Right cardiac atrium (tissue), 5 donors: Measurements from ENCODE around the gene MUC3A. TPM values are rescaled to one million over a fixed set of nuclear protein-coding genes. Genes with fewer than 3 reads are reported as not detected.

Source experiments
- ATAC-seq, 2 donors: fragments of 200-7000 bp; cut with Tn5 transposase; one replicate each; pipeline versions ENCODE4 v1.8.0 to v1.9.1; 2020; ENCODE audit warnings: moderate library complexity in 2 of 2, mild to moderate bottlenecking in 1 of 2
- DNase-seq, 3 donors: peaks; one replicate each; pipeline ENCODE4 v3.0.0-alpha.2; 2020
- H3K27ac ChIP-seq: one replicate; pipeline ENCODE4 v1.5.1; 2013; ENCODE audit warnings: mild to moderate bottlenecking, low read length, control low read depth, moderate library complexity
- H3K27me3 ChIP-seq: one replicate; pipeline ENCODE4 v1.6.1; 2013; ENCODE audit not compliant: control insufficient read depth, insufficient read depth
- H3K4me1 ChIP-seq: one replicate; pipeline ENCODE4 v1.6.1; 2013; ENCODE audit warnings: low read length; ENCODE audit not compliant: control insufficient read depth, insufficient read depth
- H3K4me3 ChIP-seq: one replicate; pipeline ENCODE4 v1.5.1; 2013; ENCODE audit warnings: low read length, control low read depth
- H3K9me3 ChIP-seq: one replicate; pipeline ENCODE4 v1.6.1; 2013; ENCODE audit warnings: low read length; ENCODE audit not compliant: control insufficient read depth
- WGBS: extraction: QIAGEN DNeasy Blood & Tissue Kit; methylation state at CpG from one replicate; pipeline ENCODE4 v1.1.7; 2013; 5-methylcytosine and 5-hydroxymethylcytosine counted together
- intact Hi-C, 4 donors: fragments of 100-400 bp; cut with DNase I; formaldehyde crosslinking; loops; one replicate each; pipeline versions ENCODE4 v1.11.0 to v1.14.0; 2022 to 2023
- polyA plus RNA-seq: library from polyadenylated mRNA; stranded (reverse); fragments of 200-250 nt; gene quantifications from one replicate; pipeline ENCODE4 v1.2.3, GENCODE V29; 2013
- total RNA-seq, 4 donors: library from RNA; stranded (reverse); fragmentation: NEBNext Ultra II Directional; extraction: Animal tissue kit (Norgen Biotek cat#: 25700); gene quantifications; one replicate each; pipeline ENCODE4 v1.2.1, GENCODE V29; 2021
- donor health status: healthy with polysubstance abuse.
- donor health status: DM: no; HTN: yes; CAD: no.
- donor health status: DM: no; HTN: no; CAD: no.
- donor health status: DM: no; HTN: yes; CAD: no; lungs with severe emphysema.
- donor health status: DM: yes; HTN: yes; CAD: no.

The MUC3A gene
- total and polyA plus RNA-seq, 5 donors = 0.06 to 0.63 (median 0.14) TPM

GRCh38 chr7:100947792-100948191, 1.5 kb upstream of the MUC3A start:
- Histone ChIP-seq H3K27me3 (no peaks in the 10 kb centered on the region), H3K27ac (no peak overlapping the region), H3K4me3 (no peak overlapping the region), H3K9me3 (no peaks in the 10 kb centered on the region), H3K4me1 (no peaks in the 10 kb centered on the region)
- intact Hi-C loops = no loop called here
- no peak for DNase-seq
- ATAC-seq = no peak
- WGBS = 76% methylated on average over 5 of the region's 5 CpGs

- DNase-seq (no peak), ATAC-seq (no peak)
- intact Hi-C loops = no loop called here
- no peaks in the 10 kb centered on the region for H3K4me1 ChIP-seq
- no peak overlapping the region for H3K4me3 ChIP-seq
- 43% methylated on average over 15 of the region's 15 CpGs for WGBS
- H3K27ac ChIP-seq = no peak overlapping the region
- H3K9me3 ChIP-seq = no peaks in the 10 kb centered on the region
- H3K27me3 ChIP-seq = no peaks in the 10 kb centered on the region
Measured at GRCh38 chr7:100949933-100950443, 654 bp downstream of the MUC3A start.

- Histone ChIP-seq H3K4me3 (no peak overlapping the region), H3K27me3 (no peaks in the 10 kb centered on the region), H3K27ac (no peak overlapping the region), H3K9me3 (no peaks in the 10 kb centered on the region), H3K4me1 (no peaks in the 10 kb centered on the region)
- ATAC-seq (no peak), DNase-seq (no peak)
- WGBS = 21% methylated on average over 6 of the region's 6 CpGs
- intact Hi-C loops = no loop called here
Measured at GRCh38 chr7:100951172-100951571, 1.8 kb downstream of the MUC3A start.

GRCh38 chr7:100951888-100952560, 2.7 kb downstream of the MUC3A start:
- H3K27ac ChIP-seq = no peak overlapping the region
- no peaks in the 10 kb centered on the region for H3K27me3 ChIP-seq

GRCh38 chr7:100952641-100953040, 3.3 kb downstream of the MUC3A start:
- intact Hi-C loops = no loop called here
- Histone ChIP-seq H3K4me1 (no peaks in the 10 kb centered on the region), H3K27me3 (no peaks in the 10 kb centered on the region), H3K27ac (no peak overlapping the region), H3K9me3 (no peaks in the 10 kb centered on the region), H3K4me3 (no peak overlapping the region)
- ATAC-seq = no peak
- DNase-seq = no peak
- WGBS = 58% methylated on average over 2 of the region's 2 CpGs

More at GRCh38 chr7:100951888-100952560, 2.7 kb downstream of the MUC3A start:
- Histone ChIP-seq H3K9me3 (no peaks in the 10 kb centered on the region), H3K4me1 (no peaks in the 10 kb centered on the region), H3K4me3 (no peak overlapping the region)
- intact Hi-C loops = no loop called here
- WGBS = 71% methylated on average over 15 of the region's 15 CpGs
- DNase-seq (no peak), ATAC-seq (no peak)

- Histone ChIP-seq H3K27ac (no peak overlapping the region), H3K27me3 (no peaks in the 10 kb centered on the region), H3K9me3 (no peaks in the 10 kb centered on the region), H3K4me3 (no peak overlapping the region), H3K4me1 (no peaks in the 10 kb centered on the region)
- DNase-seq = no peak
- intact Hi-C loops = no loop called here
- 71% methylated on average over 12 of the region's 12 CpGs for WGBS
- peak in 1 of 2 donors; percentile 12 for ATAC-seq
Measured at GRCh38 chr7:100957832-100958421, 8.6 kb downstream of the MUC3A start.

GRCh38 chr7:100959894-100960293, 10.6 kb downstream of the MUC3A start:
- WGBS = 62% methylated on average over 2 of the region's 2 CpGs
- Histone ChIP-seq H3K4me1 (no peaks in the 10 kb centered on the region), H3K4me3 (no peak overlapping the region), H3K27ac (no peak overlapping the region), H3K9me3 (no peaks in the 10 kb centered on the region), H3K27me3 (no peaks in the 10 kb centered on the region)
- ATAC-seq (no peak), DNase-seq (no peak)
- intact Hi-C loops = no loop called here

- Histone ChIP-seq H3K27ac (no peak overlapping the region), H3K4me1 (no peaks in the 10 kb centered on the region), H3K27me3 (no peaks in the 10 kb centered on the region), H3K9me3 (no peaks in the 10 kb centered on the region), H3K4me3 (no peak overlapping the region)
- ATAC-seq (no peak), DNase-seq (no peak)
- intact Hi-C loops = no loop called here
- 87% methylated on average over 3 of the region's 3 CpGs for WGBS
Measured at GRCh38 chr7:100962537-100962936, 13.2 kb downstream of the MUC3A start.

GRCh38 chr7:100963386-100963785, 14.1 kb downstream of the MUC3A start:
- 73% methylated on average over 12 of the region's 12 CpGs for WGBS
- no peak overlapping the region for H3K4me3 ChIP-seq
- H3K9me3 ChIP-seq = no peaks in the 10 kb centered on the region
- H3K27me3 ChIP-seq = no peaks in the 10 kb centered on the region
- no peak overlapping the region for H3K27ac ChIP-seq
- no peak for DNase-seq
- no peak for ATAC-seq
- intact Hi-C loops = no loop called here
- no peaks in the 10 kb centered on the region for H3K4me1 ChIP-seq

GRCh38 chr7:100963874-100964273, 14.5 kb downstream of the MUC3A start:
- H3K9me3 ChIP-seq = no peaks in the 10 kb centered on the region
- 78% methylated on average over 8 of the region's 8 CpGs for WGBS

GRCh38 chr7:100964630-100965029, 15.3 kb downstream of the MUC3A start:
- H3K4me1 ChIP-seq = no peaks in the 10 kb centered on the region
- no peaks in the 10 kb centered on the region for H3K9me3 ChIP-seq
- H3K27me3 ChIP-seq = no peaks in the 10 kb centered on the region
- no peak overlapping the region for H3K4me3 ChIP-seq
- WGBS = 46% methylated on average over 7 of the region's 7 CpGs
- no peak overlapping the region for H3K27ac ChIP-seq
- intact Hi-C loops = loop anchor here in 1 of 4 donors (5.0 kb wide), 1 partner anchor 93 kb away; no protein-coding TSS in a partner anchor
- no peak for DNase-seq
- ATAC-seq = no peak

More at GRCh38 chr7:100963874-100964273, 14.5 kb downstream of the MUC3A start:
- H3K4me3 ChIP-seq = no peak overlapping the region
- ATAC-seq (no peak), DNase-seq (no peak)
- H3K27ac ChIP-seq = no peak overlapping the region
- intact Hi-C loops = no loop called here
- no peaks in the 10 kb centered on the region for H3K4me1 ChIP-seq
- no peaks in the 10 kb centered on the region for H3K27me3 ChIP-seq
